Endothelial cell of umbilical vein (primary cell): ENCODE results near the gene CEP83. TPM values are rescaled to one million over a fixed set of nuclear protein-coding genes. Genes with fewer than 3 reads are reported as not detected.

Experiments used
- BruUV-seq: library from RNA; stranded (reverse); fragments of 400-500 nt; replicated peaks from 2 replicates; lab custom pipeline; 2021; lab: Mats Ljungman, UMichigan
- CTCF ChIA-PET: fragments of 300-600, 350-600 bp; sonication (Branson Sonifier 250); formaldehyde crosslinking; loops from one replicate; lab custom pipeline; 2021; ENCODE audit warnings: antibody characterized with exemption, inconsistent platforms; lab: Charles Lee
- POLR2A ChIA-PET: fragments of 300-600, 350-600 bp; sonication (Branson Sonifier 250); formaldehyde crosslinking; loops from one replicate; lab custom pipeline; 2021; ENCODE audit warnings: antibody characterized with exemption, inconsistent platforms; lab: Charles Lee
- DNase-seq: peaks from one replicate; pipeline ENCODE4 v3.0.0-alpha.2; 2011; ENCODE audit warnings: low read depth, low spot score
- FAIRE-seq: peaks from 2 replicates; lab custom pipeline; 2011; peaks lifted over from hg19 to GRCh38; lab: Jason Lieb, UNC
- H2AFZ ChIP-seq: 2 replicates; pipeline ENCODE4 v1.6.0; 2012; ENCODE audit warnings: low read depth, low read length, control low read depth, inconsistent platforms
- H3K27ac ChIP-seq: 2 replicates; pipeline ENCODE4 v1.5.1; 2011; ENCODE audit warnings: low read depth, mild to moderate bottlenecking, control low read depth, low read length, moderate library complexity; ENCODE audit not compliant: insufficient read depth
- H3K27me3 ChIP-seq, 2 experiments: 2 replicates each; pipeline versions ENCODE4 v1.6.0 to v1.6.1; 2011; ENCODE audit warnings: low read length in 2 of 2, mixed read lengths in 1 of 2; ENCODE audit not compliant: control insufficient read depth in 2 of 2, insufficient read depth in 2 of 2
- H3K36me3 ChIP-seq, 2 experiments: 2 replicates in 1 of 2; 3 replicates in 1 of 2; pipeline ENCODE4 v1.5.1; 2011; ENCODE audit warnings: low read length in 2 of 2, mild to moderate bottlenecking in 1 of 2, moderate library complexity in 1 of 2; ENCODE audit not compliant: control insufficient read depth in 2 of 2, insufficient read depth in 2 of 2; ENCODE audit errors: extremely low read depth in 1 of 2
- H3K4me1 ChIP-seq: 3 replicates; pipeline ENCODE4 v1.5.1; 2011; ENCODE audit warnings: mild to moderate bottlenecking, low read length; ENCODE audit not compliant: control insufficient read depth, insufficient read depth; ENCODE audit errors: extremely low read depth
- H3K4me2 ChIP-seq: 2 replicates; pipeline ENCODE4 v1.6.1; 2011; ENCODE audit warnings: low read length, control low read depth, mixed read lengths; ENCODE audit not compliant: insufficient read depth
- H3K4me3 ChIP-seq, 3 experiments: fragments of 200-600 bp in 1 of 3; sonication (generic), shearing (Covaris generic) in 1 of 3; replicated peaks in 1 of 3; 2 replicates each; pipeline ENCODE4 v1.5.1; 2011 to 2016; ENCODE audit warnings: control low read depth in 3 of 3, low read length in 3 of 3, mild to moderate bottlenecking in 2 of 3, inconsistent platforms in 1 of 3, low read depth in 1 of 3, moderate library complexity in 1 of 3; ENCODE audit not compliant: insufficient read depth in 1 of 3
- H3K79me2 ChIP-seq: 2 replicates; pipeline ENCODE4 v1.6.0; 2012; ENCODE audit warnings: low read length, inconsistent platforms; ENCODE audit not compliant: control insufficient read depth, insufficient read depth
- H3K9ac ChIP-seq: replicated peaks from 2 replicates; pipeline ENCODE3; 2011; ENCODE audit warnings: low read length, control low read depth; ENCODE audit not compliant: insufficient read depth; ENCODE audit errors: extremely low read depth
- H3K9me1 ChIP-seq: replicated peaks from 3 replicates; pipeline ENCODE4 v1.6.0; 2011; ENCODE audit warnings: mild to moderate bottlenecking, low read length; ENCODE audit not compliant: control insufficient read depth, insufficient read depth; ENCODE audit errors: extremely low read depth
- H3K9me3 ChIP-seq: replicated peaks from 2 replicates; pipeline ENCODE4 v1.5.1; 2012; ENCODE audit warnings: low read length, inconsistent platforms; ENCODE audit not compliant: control insufficient read depth, insufficient read depth
- H4K20me1 ChIP-seq: replicated peaks from 2 replicates; pipeline ENCODE3; 2011; ENCODE audit warnings: mild to moderate bottlenecking, low read length; ENCODE audit not compliant: control insufficient read depth, insufficient read depth; ENCODE audit errors: extremely low read depth
- EZH2 ChIP-seq: IDR thresholded peaks from 2 replicates; pipeline ENCODE4 v1.6.1; 2012; ENCODE audit warnings: borderline replicate concordance, low read depth, mild to moderate bottlenecking, moderate library complexity, low read length, inconsistent platforms; ENCODE audit not compliant: severe bottlenecking
- FOS ChIP-seq: IDR thresholded peaks from 2 replicates; pipeline ENCODE4 v1.6.1; 2011; ENCODE audit warnings: mild to moderate bottlenecking, low read length, moderate library complexity, borderline replicate concordance; ENCODE audit not compliant: insufficient read depth
- GATA2 ChIP-seq: IDR thresholded peaks from 2 replicates; pipeline ENCODE4 v1.7.0; 2011; ENCODE audit warnings: low read depth, mild to moderate bottlenecking, moderate library complexity, mixed read lengths, low read length; ENCODE audit not compliant: insufficient read length, insufficient read depth
- JUN ChIP-seq: IDR thresholded peaks from 2 replicates; pipeline ENCODE4 v1.6.1; 2011; ENCODE audit warnings: borderline replicate concordance, low read depth; ENCODE audit not compliant: insufficient read length, insufficient read depth
- MYC ChIP-seq: IDR thresholded peaks from one replicate; pipeline ENCODE4 v1.6.1; 2011; ENCODE audit warnings: mild to moderate bottlenecking, low read depth, low read length
- POLR2A ChIP-seq: IDR thresholded peaks from 2 replicates; pipeline ENCODE4 v1.6.1; 2012; ENCODE audit warnings: low read depth, mild to moderate bottlenecking, control low read depth, low read length
- POLR2AphosphoS5 ChIP-seq: IDR thresholded peaks from 2 replicates; pipeline ENCODE4 v1.6.1; 2012; ENCODE audit warnings: low read depth, mild to moderate bottlenecking, control low read depth, low read length, moderate library complexity; ENCODE audit not compliant: insufficient read depth
- dilution Hi-C: fragments of 300-500 bp; cut with MboI; formaldehyde crosslinking; loops from one replicate; pipeline ENCODE4 v1.15.0; 2019; ENCODE audit warnings: low sequenced_read_pairs; ENCODE audit not compliant: extremely low pct_ligation_motif_present
- intact Hi-C: fragments of 100-400 bp; cut with micrococcal nuclease; formaldehyde crosslinking; loops from one replicate; pipeline ENCODE4 v1.10.0; 2022
- polyA plus RNA-seq, 4 experiments: library from polyadenylated mRNA; depleted of rRNA in 3 of 4; stranded (reverse) in 3 of 4; unstranded in 1 of 4; fragments of >200 nt; gene quantifications; 2 replicates each; pipeline versions ENCODE4 v1.2.1 to v1.2.3, GENCODE V29; 2011 to 2012; ENCODE audit warnings: missing spikeins in 1 of 4
- total RNA-seq: library from RNA; stranded (reverse); gene quantifications from 2 replicates; pipeline ENCODE4 v1.2.3, GENCODE V29; 2021
- TF ChIP-seq, protein P1 (sequence below), 2 donors: IDR thresholded peaks; 1 replicate in 1 of 2; 2 replicates in 1 of 2; pipeline ENCODE4 v1.5.1; 2011; ENCODE audit warnings: low read length in 2 of 2, mild to moderate bottlenecking in 2 of 2, moderate library complexity in 2 of 2, control low read depth in 1 of 2, inconsistent platforms in 1 of 2, low read depth in 1 of 2; ENCODE audit not compliant: insufficient read depth in 1 of 2; ENCODE audit errors: extremely low read depth in 1 of 2
- TF ChIP-seq, protein P2 (sequence below): IDR thresholded peaks from 2 replicates; pipeline ENCODE4 v1.6.1; 2011; ENCODE audit not compliant: insufficient read depth, insufficient read length

The CEP83 gene
- total and polyA plus RNA-seq, 2 donors (not counting 3 experiments of a cell fraction or from before 2014, with no cell fraction given): 2.9 to 15.3 TPM

DNA sequence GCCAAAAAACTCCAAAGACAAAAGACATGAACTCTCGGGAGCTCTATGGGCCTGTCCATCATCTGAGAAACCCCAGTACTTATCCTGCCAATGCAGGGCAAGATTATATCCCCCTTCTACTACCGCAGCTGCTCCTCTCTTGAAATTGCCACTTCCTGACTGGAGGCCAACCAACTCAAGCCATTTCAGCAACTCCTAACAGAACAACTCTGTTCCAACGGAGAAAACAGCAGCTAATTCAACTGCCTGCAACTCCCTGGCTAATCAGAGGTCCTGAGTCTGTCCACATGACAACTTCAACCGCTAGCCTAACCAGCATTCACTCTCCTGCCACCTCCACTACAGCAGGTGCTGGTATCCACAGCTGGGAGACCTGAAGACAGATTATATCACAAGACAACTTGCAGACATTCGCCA, 24.1 kb downstream of the CEP83 start:
- H2AFZ ChIP-seq: no peak overlapping the region
- H3K27ac ChIP-seq: no peak overlapping the region
- H3K79me2 ChIP-seq: peaks cover 9% of the 10 kb centered on the region
- no peak overlapping the region for H3K4me2 ChIP-seq
- no peak overlapping the region for H3K4me3 ChIP-seq
- H3K4me1 ChIP-seq: no peaks in the 10 kb centered on the region
- H3K27me3 ChIP-seq: no peaks in the 10 kb centered on the region
- POLR2A ChIA-PET: no interaction called here
- TF ChIP-seq JUN (no peak), POLR2AphosphoS5 (no peak), MYC (no peak), POLR2A (no peak), FOS (no peak), EZH2 (no peak), GATA2 (no peak)
- TF ChIP-seq, protein P1, sequence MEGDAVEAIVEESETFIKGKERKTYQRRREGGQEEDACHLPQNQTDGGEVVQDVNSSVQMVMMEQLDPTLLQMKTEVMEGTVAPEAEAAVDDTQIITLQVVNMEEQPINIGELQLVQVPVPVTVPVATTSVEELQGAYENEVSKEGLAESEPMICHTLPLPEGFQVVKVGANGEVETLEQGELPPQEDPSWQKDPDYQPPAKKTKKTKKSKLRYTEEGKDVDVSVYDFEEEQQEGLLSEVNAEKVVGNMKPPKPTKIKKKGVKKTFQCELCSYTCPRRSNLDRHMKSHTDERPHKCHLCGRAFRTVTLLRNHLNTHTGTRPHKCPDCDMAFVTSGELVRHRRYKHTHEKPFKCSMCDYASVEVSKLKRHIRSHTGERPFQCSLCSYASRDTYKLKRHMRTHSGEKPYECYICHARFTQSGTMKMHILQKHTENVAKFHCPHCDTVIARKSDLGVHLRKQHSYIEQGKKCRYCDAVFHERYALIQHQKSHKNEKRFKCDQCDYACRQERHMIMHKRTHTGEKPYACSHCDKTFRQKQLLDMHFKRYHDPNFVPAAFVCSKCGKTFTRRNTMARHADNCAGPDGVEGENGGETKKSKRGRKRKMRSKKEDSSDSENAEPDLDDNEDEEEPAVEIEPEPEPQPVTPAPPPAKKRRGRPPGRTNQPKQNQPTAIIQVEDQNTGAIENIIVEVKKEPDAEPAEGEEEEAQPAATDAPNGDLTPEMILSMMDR (IDR thresholded peaks at IDR 0.05; ENCODE audit: extremely low read depth in 1 of 2, insufficient read depth in 1 of 2, low read depth in 1 of 2, low read length in 2 of 2): no peak
- TF ChIP-seq, protein P2, sequence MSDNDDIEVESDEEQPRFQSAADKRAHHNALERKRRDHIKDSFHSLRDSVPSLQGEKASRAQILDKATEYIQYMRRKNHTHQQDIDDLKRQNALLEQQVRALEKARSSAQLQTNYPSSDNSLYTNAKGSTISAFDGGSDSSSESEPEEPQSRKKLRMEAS: no peak
- no peaks in the 10 kb centered on the region for H3K36me3 ChIP-seq
- intact Hi-C loops: no loop called here
- H3K9ac ChIP-seq: no peak overlapping the region
- BruUV-seq: no TSS peak
- DNase-seq (no peak), FAIRE-seq (no peak)
- no peaks in the 10 kb centered on the region for H3K9me1 ChIP-seq
- CTCF ChIA-PET: interaction anchor here (0.8 to 1.8 kb wide), 3 partner anchors 24 to 301 kb away, joined by 3 to 16 read pairs (median 4); no protein-coding TSS in a partner anchor
- H3K9me3 ChIP-seq: no peaks in the 10 kb centered on the region
- dilution Hi-C loops: no loop called here
- no peaks in the 10 kb centered on the region for H4K20me1 ChIP-seq
